SK-N-SH (cell line): ENCODE measurements around the gene MYNN.

Experiments used
- ELF1 ChIP-seq: IDR thresholded peaks from 2 replicates; pipeline ENCODE4 v1.4.0; 2012
- EP300 ChIP-seq, 2 experiments: IDR thresholded peaks; 2 replicates each; pipeline versions ENCODE4 v1.4.0 to v1.6.1; 2012; ENCODE audit warnings: borderline replicate concordance in 1 of 2, low read depth in 1 of 2, low read length in 1 of 2
- GABPA ChIP-seq: IDR thresholded peaks from 2 replicates; pipeline ENCODE4 v1.4.0; 2012; ENCODE audit warnings: low read depth, mild to moderate bottlenecking
- POLR2AphosphoS5 ChIP-seq: IDR thresholded peaks from 2 replicates; pipeline ENCODE4 v1.6.1; 2012; ENCODE audit warnings: low read depth, low read length
- TAF1 ChIP-seq: IDR thresholded peaks from 2 replicates; pipeline ENCODE4 v1.6.1; 2012; ENCODE audit warnings: low read depth, mild to moderate bottlenecking, low read length, moderate library complexity, borderline replicate concordance

- TF ChIP-seq GABPA (no peak), ELF1 (no peak), POLR2AphosphoS5 (no peak), EP300 (IDR thresholded peaks at IDR 0.05; ENCODE audit: borderline replicate concordance in 1 of 2, low read depth in 1 of 2, low read length in 1 of 2) (no peak), TAF1 (no peak)
Observed at GRCh38 chr3:169836078-169836941, 63.1 kb downstream of the MYNN start.
